HG03108 (cell line): Measurements from ENCODE around the gene KRTAP2-4.
"Not testable (repeated sequence)": the region's sequence is repeated elsewhere in the genome, so short reads cannot be mapped to it uniquely, and the experiment has no call there.

Experiments used
- ATAC-seq: cut with Tn5 transposase; IDR thresholded peaks from one replicate; pipeline ENCODE4 v1.9.1; 2021; ENCODE audit warnings: moderate library complexity; ENCODE audit not compliant: unreplicated experiment

KRTAP2-4 gene

DNA sequence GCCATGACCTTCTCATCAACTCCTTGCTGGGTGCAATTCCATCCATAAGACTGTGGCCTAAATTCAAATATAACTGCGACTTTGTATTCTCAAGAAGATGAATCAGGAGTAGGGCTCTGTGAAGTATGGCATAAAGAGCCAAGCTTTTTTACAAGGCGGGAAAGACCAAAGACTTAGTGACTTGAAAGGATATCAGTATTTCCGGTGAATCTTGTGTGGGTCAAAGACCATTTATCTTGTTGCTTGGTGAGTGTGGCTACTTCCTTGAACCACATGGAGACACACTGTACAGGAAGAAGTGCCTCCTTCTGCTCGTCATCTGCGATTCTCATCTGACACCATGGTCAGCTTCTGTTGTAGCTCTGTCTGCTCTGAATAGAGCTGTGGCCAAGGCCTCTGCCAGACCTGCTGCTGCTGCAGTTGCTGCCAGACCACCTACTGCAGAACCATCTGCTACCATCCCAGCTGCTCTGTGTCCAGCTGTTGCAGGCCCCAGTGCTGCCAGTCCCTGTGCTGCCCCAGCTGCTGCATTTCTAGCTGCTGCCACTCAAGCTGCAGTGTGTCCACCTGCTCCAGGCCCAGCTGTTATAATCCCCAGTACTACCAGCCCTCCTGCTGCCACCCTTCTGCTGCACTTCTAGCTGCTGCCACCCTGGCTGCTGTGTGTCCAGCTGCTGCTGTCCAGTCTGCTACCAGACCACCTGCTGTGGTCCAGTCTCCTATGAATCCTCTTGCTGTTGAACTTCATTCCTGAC is 6.1 kb upstream of the KRTAP2-4 start:
- no peak for ATAC-seq

- no peak for ATAC-seq
These were observed 3.4 kb upstream of the KRTAP2-4 start for GRCh38 chr17:41069031-41069430.

DNA sequence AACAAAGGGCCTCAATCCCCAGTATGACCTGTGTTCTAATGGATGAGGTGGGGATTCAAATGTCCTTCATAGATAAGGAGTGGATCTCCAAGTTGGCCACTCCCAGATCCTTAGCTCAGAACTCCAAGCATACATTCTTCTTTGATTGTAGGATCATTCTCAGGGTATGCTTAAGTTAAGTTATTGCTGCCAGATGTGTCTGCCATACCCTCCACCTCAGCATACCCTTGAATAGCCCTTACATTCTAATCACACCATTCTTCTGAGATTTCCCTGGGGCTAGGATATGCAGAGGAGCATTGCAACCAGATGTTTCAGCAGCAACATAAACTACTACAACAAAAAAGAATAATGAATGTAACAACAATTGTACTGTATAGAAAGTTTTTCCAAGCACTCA is 1.6 kb upstream of the KRTAP2-4 start:
- no peak for ATAC-seq

GRCh38 chr17:41065016-41065689 is 526 bp downstream of the KRTAP2-4 start:
- ATAC-seq = not testable (repeated sequence)

- no peak for ATAC-seq
These were observed 1.4 kb downstream of the KRTAP2-4 start for GRCh38 chr17:41064301-41064700.

- no peak for ATAC-seq
These were observed 2.2 kb downstream of the KRTAP2-4 start for GRCh38 chr17:41063449-41063848.

DNA sequence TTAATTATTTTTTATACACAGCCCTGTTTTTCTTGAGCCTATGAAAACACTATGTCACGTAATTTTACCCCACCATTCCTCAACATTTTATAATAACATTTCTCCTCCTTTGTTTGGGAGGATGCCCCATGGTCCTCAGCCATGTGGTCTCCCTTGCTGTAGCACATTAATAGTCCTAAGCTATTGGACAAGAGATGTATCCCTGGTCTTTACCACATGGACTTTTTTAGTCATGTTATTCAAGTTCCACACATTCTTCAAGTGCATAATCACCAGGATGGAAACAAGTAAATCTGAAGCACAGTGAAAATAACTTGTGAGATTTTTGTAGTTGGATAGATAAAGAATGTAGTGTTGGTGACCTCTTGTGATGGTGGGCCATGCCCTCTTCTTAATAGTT is 3.7 kb downstream of the KRTAP2-4 start:
- ATAC-seq = no peak

DNA sequence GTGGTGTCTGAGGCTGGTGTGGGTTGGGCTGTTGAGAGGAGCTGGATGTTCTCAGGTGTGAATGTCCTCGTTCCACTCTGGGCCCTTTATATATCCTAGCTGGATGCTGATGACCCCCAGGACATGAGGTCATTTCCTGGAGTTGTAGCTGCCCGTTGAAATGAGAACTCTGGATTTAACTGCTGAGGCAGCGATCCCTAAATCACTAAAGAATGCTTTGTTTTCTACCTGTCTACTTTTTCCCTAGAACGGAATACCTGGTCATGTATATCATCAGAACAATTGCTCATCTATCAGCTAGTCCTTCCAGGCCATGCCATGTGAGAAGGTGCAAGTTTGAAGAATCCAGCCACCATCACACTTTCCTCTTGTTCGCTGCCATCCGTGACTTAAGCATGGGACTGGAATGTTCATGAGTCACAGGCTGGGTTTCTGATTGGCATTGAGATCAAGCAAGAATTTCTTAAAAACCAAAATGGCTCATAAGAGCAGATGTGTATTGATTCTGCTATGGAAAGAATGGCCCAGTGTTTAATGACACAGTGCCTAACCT is 5.6 kb downstream of the KRTAP2-4 start, which contains the start of gene KRTAP2-3:
KRTAP2-3 (minus strand) TSS at position 63 of the 553 bp plus-strand sequence. CDS start 64 bp downstream, outside the sequence.
- ATAC-seq = no peak

- ATAC-seq = not testable (repeated sequence)
These were observed 6.2 kb downstream of the KRTAP2-4 start for GRCh38 chr17:41059276-41060051.

DNA sequence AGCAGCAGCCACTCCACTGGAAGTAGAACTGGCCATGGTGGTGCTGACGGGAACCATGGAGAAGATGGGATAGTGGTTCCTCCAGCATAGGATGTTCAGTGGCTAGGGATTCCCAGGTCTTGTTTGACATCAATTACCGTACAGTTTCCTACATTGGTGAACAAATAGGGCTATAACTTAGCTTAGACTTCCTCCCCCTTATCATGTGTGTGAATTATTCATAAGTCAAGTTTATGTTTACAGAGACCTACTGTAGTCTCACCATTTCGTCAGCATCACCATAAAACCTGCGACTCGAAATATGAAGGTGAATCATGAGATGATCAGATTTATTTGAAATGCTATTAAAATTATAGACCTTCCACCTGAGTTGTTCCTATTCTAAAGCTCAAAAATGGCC is 6.9 kb downstream of the KRTAP2-4 start:
- no peak for ATAC-seq

DNA sequence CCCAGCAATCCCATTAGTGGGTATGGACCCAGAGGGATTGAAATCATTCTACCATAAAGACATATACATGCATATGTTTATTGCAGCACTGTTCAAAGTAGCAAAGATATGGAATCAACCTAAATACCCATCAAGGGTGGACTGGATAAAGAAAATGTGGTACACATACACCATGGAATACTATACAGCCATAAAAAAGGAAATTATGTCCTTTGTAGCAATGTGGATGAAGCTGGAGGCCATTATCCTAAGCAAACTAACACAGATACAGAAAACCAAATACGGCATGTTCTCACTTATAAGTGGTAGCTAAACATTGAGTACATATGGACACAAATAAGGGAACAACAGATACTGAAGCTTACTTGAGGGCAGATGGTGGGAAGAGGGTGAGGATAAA is 8.1 kb downstream of the KRTAP2-4 start:
- ATAC-seq = no peak

DNA sequence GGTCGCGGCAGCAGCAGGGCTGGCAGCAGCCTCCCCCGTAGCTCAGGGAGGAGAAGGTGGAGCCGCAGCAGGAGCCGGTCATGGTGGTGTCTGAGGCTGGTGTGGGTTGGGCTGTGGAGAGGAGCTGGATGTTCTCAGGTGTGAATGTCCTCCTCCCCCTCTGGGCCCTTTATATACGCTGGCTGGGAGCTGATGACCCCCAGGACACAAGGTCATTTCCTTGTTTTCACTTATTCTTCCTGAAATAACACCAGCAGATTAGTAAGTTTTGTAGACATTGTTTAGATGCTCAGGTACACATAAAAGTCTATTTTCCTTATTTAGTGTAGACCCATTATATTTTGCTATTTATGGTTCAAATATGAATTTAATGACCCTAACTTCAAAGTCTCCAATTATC is 10.5 kb downstream of the KRTAP2-4 start, which contains the start of gene KRTAP2-2:
KRTAP2-2 (minus strand) TSS at position 101 of the 400 bp plus-strand sequence; CDS start at position 82, 19 bp downstream.
- ATAC-seq = not testable (repeated sequence)

GRCh38 chr17:41054556-41054955 is 11.1 kb downstream of the KRTAP2-4 start:
- not testable (repeated sequence) for ATAC-seq

DNA sequence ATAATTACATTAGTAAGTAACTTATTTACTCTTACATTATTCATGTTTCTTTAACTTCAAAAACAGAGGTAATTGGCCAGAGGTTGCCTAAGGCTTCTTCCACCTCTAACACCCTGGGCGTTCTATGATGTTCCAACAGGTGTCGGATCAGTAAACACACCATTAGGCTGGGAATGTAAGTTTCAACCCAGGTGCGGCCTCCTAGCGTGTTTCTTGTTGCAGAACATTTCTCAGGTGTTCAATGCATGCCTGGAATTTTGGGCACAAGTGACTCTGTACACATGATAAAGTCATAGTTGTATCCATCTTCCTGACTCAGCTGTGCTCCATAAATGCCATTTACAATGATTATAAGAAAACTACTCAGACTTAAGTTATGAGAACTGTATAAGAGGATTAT is 11.7 kb downstream of the KRTAP2-4 start:
- no peak for ATAC-seq

DNA sequence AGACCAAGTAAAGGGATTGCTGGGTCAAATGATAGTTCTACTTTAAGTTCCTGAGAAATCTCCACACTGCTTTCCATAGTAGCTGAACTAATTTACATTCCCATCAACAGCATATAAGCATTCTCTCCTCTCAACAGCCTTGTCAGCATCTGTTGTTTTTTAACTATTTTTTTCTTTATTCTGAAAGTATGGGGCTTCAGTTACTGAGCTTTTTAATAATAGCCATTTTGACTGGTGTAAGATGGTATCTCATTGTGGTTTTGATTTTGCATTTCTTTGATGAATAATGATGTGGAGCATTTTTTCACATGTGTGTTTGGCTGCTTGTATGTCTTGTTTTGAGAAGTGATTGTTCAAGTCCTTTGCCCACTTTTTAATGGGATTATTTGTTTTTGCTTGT is 13.1 kb downstream of the KRTAP2-4 start:
- no peak for ATAC-seq

DNA sequence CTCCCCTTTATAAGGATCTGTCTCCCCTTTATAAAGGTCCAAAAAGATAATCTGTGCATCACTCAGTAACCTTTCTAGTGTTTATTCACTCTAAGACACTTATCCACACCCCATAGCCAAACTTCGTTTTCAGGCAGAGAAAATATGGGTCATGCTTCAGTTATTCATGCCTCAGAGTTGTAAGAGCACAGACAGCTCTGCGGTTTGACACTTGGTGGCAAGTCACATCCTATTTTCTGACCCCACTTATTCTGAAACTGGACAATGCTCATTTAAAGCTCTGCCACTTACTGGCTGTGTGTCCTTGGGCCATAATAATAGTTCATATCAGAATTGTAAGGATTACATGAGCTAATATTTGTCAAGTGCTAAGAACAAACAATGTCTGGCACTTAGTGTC is 16.6 kb downstream of the KRTAP2-4 start:
- ATAC-seq = no peak

- ATAC-seq = no peak
These were observed 17.2 kb downstream of the KRTAP2-4 start for GRCh38 chr17:41048441-41048840.

DNA sequence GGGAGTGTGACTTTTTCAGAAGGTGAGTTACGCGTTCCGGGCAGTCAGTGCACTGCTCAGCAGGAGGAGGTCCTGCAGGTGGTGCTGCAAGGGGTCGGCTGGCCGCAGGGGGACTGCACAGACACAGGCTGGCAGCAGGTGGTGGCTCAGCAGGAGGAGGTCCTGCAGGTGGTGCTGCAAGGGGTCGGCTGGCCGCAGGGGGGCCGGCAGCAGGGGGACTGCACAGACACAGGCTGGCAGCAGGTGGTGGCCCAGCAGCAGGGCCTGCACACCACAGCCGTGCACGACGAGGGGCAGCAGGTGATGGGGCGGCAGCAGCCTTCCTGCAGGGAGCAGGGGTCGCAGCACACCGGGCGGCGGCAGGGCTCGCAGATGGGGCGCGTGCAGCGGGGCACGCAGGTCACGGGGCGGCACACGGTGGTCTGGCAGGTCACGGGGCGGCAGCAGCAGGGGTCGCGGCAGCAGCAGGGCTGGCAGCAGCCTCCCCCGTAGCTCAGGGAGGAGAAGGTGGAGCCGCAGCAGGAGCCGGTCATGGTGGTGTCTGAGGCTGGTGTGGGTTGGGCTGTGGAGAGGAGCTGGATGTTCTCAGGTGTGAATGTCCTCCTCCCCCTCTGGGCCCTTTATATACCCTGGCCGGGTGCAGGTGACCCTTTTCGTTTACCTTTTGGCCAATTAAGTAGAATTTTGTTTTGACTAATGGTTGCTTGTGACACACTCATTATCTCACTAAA is 18.8 kb downstream of the KRTAP2-4 start, which contains the start of gene KRTAP2-1:
KRTAP2-1 (minus strand) TSS at position 582 of the 731 bp plus-strand sequence; CDS start at position 533, 49 bp downstream.
- not testable (repeated sequence) for ATAC-seq

DNA sequence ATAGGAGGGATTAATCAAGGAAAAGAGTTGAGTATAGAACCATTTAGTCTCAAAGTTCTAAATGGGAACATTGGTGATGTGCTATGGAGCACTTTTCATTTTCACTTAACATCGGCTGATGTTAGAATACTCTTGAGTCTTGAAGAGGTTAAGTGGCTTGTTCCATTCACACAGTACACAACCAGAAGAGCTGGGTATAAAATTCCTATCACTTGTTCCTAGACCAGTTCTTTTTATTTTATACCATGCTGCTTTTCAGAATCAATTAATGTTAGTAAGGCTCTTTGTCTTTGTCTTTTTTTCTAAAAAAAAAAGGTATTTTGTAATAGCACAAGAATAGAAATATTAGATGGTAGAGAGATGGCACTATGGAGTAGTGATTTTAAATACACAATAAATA is 22.7 kb downstream of the KRTAP2-4 start:
- no peak for ATAC-seq
